ENCODE data around the gene UMAD1.

GRCh38 chr7:7810380-7810779 lies 169.8 kb downstream of the UMAD1 start:
- TF ChIP-seq CTCF (IDR thresholded peaks at IDR 0.05): no peak
- no peak for TF ChIP-seq POLR2A (IDR thresholded peaks at IDR 0.05)
